Fibroblast of lung (primary cell): ENCODE measurements around the gene EFCAB6. TPM values are rescaled to one million over a fixed set of nuclear protein-coding genes. Genes with fewer than 3 reads are reported as not detected.

Source experiments
- DNase-seq, 2 donors: peaks; one replicate each; pipeline versions ENCODE4 v3.0.0 to v3.0.0-alpha.2; 2010; ENCODE audit warnings: low read depth in 2 of 2
- H2AFZ ChIP-seq: 2 replicates; pipeline ENCODE4 v1.5.1; 2012; ENCODE audit warnings: low read length, control low read depth, inconsistent platforms
- H3K27ac ChIP-seq: 2 replicates; pipeline ENCODE4 v1.5.1; 2011; ENCODE audit warnings: low read length, control low read depth; ENCODE audit not compliant: insufficient read depth
- H3K27me3 ChIP-seq: 2 replicates; pipeline ENCODE4 v1.5.1; 2011; ENCODE audit warnings: mild to moderate bottlenecking, low read length; ENCODE audit not compliant: control insufficient read depth, insufficient read depth
- H3K36me3 ChIP-seq: 2 replicates; pipeline ENCODE4 v1.5.1; 2011; ENCODE audit warnings: low read length; ENCODE audit not compliant: control insufficient read depth, insufficient read depth
- H3K4me1 ChIP-seq: 2 replicates; pipeline ENCODE4 v1.5.1; 2011; ENCODE audit warnings: low read length; ENCODE audit not compliant: control insufficient read depth, insufficient read depth; ENCODE audit errors: extremely low read depth
- H3K4me2 ChIP-seq: 2 replicates; pipeline ENCODE4 v1.5.1; 2011; ENCODE audit warnings: low read length, control low read depth; ENCODE audit not compliant: insufficient read depth; ENCODE audit errors: extremely low read depth
- H3K4me3 ChIP-seq, 4 experiments: fragments of 200-600 bp in 1 of 4; sonication (generic) in 1 of 4; replicated peaks in 1 of 4; 2 replicates each; pipeline ENCODE4 v1.5.1; 2011 to 2016; ENCODE audit warnings: low read length in 4 of 4, low read depth in 3 of 4, mild to moderate bottlenecking in 3 of 4, control low read depth in 2 of 4, inconsistent platforms in 1 of 4, mixed read lengths in 1 of 4; ENCODE audit not compliant: insufficient read depth in 1 of 4; ENCODE audit errors: control extremely low read depth in 1 of 4
- H3K79me2 ChIP-seq: 2 replicates; pipeline ENCODE4 v1.5.1; 2012; ENCODE audit warnings: mild to moderate bottlenecking, low read length, inconsistent platforms; ENCODE audit not compliant: control insufficient read depth, insufficient read depth
- H3K9ac ChIP-seq: 2 replicates; pipeline ENCODE4 v1.5.1; 2011; ENCODE audit warnings: mild to moderate bottlenecking, low read length, control low read depth; ENCODE audit not compliant: insufficient read depth
- H3K9me3 ChIP-seq: 2 replicates; pipeline ENCODE4 v1.5.1; 2012; ENCODE audit warnings: low read depth, low read length; ENCODE audit not compliant: control insufficient read depth, insufficient read depth
- H4K20me1 ChIP-seq: 2 replicates; pipeline ENCODE4 v1.5.1; 2011; ENCODE audit warnings: low read length; ENCODE audit not compliant: control insufficient read depth, insufficient read depth; ENCODE audit errors: extremely low read depth
- EZH2 ChIP-seq: IDR thresholded peaks from 2 replicates; pipeline ENCODE4 v1.5.1; 2012; ENCODE audit warnings: low read length, control low read depth, mild to moderate bottlenecking; ENCODE audit errors: missing control alignments
- polyA plus RNA-seq, 2 donors: library from polyadenylated mRNA; depleted of rRNA in 1 of 2; stranded (reverse) in 1 of 2; unstranded in 1 of 2; fragments of >200 nt; gene quantifications; 2 replicates each; pipeline ENCODE4 v1.2.1, GENCODE V29; 2011 to 2012; ENCODE audit warnings: missing spikeins in 1 of 2
- total RNA-seq: library from RNA; depleted of rRNA; stranded (reverse); fragments of >200 nt; gene quantifications from 2 replicates; pipeline ENCODE4 v1.2.1, GENCODE V29; 2014
- TF ChIP-seq, protein P1 (sequence below), 2 donors: IDR thresholded peaks in 1 of 2; conservative IDR thresholded peaks in 1 of 2; 1 replicate in 1 of 2; 2 replicates in 1 of 2; pipeline ENCODE4 v1.5.1; 2011 to 2012; ENCODE audit warnings: low read length in 2 of 2, control low read depth in 1 of 2, inconsistent platforms in 1 of 2, low read depth in 1 of 2, mild to moderate bottlenecking in 1 of 2

EFCAB6 gene
- total and polyA plus RNA-seq, 2 donors (not counting 1 experiment from before 2014, with no cell fraction given): 1.0 to 1.5 TPM

DNA sequence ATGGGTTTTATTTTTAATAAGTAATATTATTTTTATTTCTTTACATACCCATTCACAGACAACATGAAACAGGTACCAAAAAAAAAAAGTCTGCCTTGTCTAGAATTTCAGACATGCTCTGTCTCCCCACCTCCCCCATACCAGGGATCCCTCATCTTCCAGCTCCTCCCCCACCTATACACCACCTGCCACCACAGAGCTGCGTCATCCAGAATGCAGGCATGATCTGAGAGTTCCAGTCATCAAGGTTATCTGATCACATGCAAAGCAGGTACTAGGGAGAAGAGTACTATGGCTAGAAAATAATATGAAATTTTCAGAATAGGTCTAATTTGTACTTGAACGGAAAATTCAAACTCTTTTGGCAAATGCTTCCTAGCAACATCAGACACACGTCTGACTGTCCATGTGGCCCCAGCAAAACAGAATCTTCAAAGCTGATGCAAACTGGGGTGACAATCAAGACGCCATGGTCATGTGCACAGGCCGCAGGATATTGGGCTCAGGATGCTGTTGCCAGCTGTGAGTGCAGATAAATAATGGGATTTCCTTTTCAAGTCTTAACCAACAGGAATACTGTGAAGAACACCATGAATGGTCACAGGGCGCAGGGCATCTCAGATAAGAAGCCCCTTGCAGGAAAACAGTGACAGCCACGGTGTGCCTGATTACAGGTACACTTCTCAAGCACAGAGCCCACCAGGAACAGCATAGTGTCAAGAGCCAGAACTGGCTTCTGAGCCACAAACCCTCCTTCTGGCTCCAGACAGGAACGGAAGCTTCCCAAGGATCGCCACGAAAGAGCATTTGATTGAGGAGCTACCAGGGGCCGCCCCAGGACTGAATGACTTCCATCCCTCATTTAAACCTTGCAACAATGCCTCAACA lies 169.5 kb downstream of the EFCAB6 start:
- no peaks in the 10 kb centered on the region for H3K4me1 ChIP-seq
- no peaks in the 10 kb centered on the region for H3K27me3 ChIP-seq
- H3K9me3 ChIP-seq: no peaks in the 10 kb centered on the region
- no peak overlapping the region for H3K27ac ChIP-seq
- DNase-seq: no peak
- H3K4me3 ChIP-seq: no peak overlapping the region
- H3K9ac ChIP-seq: no peak overlapping the region
- H3K4me2 ChIP-seq: no peak overlapping the region
- no peaks in the 10 kb centered on the region for H3K36me3 ChIP-seq
- TF ChIP-seq, protein P1, sequence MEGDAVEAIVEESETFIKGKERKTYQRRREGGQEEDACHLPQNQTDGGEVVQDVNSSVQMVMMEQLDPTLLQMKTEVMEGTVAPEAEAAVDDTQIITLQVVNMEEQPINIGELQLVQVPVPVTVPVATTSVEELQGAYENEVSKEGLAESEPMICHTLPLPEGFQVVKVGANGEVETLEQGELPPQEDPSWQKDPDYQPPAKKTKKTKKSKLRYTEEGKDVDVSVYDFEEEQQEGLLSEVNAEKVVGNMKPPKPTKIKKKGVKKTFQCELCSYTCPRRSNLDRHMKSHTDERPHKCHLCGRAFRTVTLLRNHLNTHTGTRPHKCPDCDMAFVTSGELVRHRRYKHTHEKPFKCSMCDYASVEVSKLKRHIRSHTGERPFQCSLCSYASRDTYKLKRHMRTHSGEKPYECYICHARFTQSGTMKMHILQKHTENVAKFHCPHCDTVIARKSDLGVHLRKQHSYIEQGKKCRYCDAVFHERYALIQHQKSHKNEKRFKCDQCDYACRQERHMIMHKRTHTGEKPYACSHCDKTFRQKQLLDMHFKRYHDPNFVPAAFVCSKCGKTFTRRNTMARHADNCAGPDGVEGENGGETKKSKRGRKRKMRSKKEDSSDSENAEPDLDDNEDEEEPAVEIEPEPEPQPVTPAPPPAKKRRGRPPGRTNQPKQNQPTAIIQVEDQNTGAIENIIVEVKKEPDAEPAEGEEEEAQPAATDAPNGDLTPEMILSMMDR (conservative IDR thresholded peaks at IDR 0.05 in 1 of 2, IDR thresholded peaks at IDR 0.05 in 1 of 2; ENCODE audit: low read depth in 1 of 2, low read length in 2 of 2): no peak
- TF ChIP-seq EZH2: no peak
- no peak overlapping the region for H2AFZ ChIP-seq
- H4K20me1 ChIP-seq: no peaks in the 10 kb centered on the region
- H3K79me2 ChIP-seq: no peaks in the 10 kb centered on the region

DNA sequence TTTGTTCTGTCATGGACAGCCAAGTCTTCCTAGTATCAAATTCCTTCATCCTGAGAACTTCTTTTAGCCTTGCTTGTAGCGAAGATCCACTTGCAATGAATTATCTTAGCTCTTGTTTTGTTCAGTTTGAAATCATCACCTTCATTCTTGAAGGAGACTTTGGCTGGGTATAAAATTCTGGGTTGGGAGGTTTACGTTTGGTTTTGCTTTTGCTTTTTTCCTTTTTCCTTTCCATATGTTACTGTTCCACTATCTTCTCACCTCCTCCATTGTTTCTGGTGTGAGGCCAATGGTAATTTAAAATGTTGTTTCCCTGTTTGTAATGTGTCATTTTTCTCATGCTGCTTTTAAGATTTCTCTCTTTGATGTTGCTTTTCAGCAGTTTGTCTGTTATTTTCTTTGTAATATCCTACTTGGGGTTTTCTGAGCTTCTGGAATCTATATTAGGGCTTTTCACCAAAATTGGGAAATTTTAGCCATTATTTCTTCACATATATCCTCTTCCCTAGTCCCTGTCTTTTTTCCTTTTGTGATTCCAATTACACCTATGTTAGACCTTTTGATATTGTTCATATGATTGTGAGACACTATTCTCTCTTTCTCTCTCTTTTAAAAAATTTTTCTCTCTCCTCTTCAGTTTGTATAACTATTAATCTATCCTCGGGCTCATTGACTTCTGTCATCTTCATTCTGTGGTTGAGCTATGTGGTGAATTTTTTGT lies 172.7 kb downstream of the EFCAB6 start:
- H3K27me3 ChIP-seq: no peaks in the 10 kb centered on the region
- H4K20me1 ChIP-seq: no peaks in the 10 kb centered on the region
- H3K27ac ChIP-seq: no peak overlapping the region
- no peak overlapping the region for H2AFZ ChIP-seq
- H3K79me2 ChIP-seq: no peaks in the 10 kb centered on the region
- H3K9me3 ChIP-seq: no peaks in the 10 kb centered on the region
- H3K36me3 ChIP-seq: no peaks in the 10 kb centered on the region
- DNase-seq: no peak
- no peak for TF ChIP-seq EZH2
- TF ChIP-seq, protein P1 (conservative IDR thresholded peaks at IDR 0.05 in 1 of 2, IDR thresholded peaks at IDR 0.05 in 1 of 2; ENCODE audit: low read depth in 1 of 2, low read length in 2 of 2): no peak
- no peak overlapping the region for H3K4me3 ChIP-seq
- H3K4me1 ChIP-seq: no peaks in the 10 kb centered on the region
- no peak overlapping the region for H3K9ac ChIP-seq
- H3K4me2 ChIP-seq: no peak overlapping the region
